IMR-90 (cell line): Measurements from ENCODE around the gene DARS1. TPM values are rescaled to one million over a fixed set of nuclear protein-coding genes. Genes with fewer than 3 reads are reported as not detected.

ENCODE experiments used
- ATAC-seq: fragments of 200-7000 bp; cut with Tn5 transposase; 2 replicates; pipeline ENCODE4 v1.9.1; 2020; ENCODE audit warnings: low read depth, mild to moderate bottlenecking, moderate library complexity
- BruUV-seq: library from RNA; stranded (reverse); fragments of 400-500 nt; replicated peaks from 2 replicates; lab custom pipeline; 2021; lab: Mats Ljungman, UMichigan
- CTCF ChIA-PET: fragments of 300-600 bp; formaldehyde crosslinking; extraction: SDS; loops from one replicate; lab custom pipeline; 2021; ENCODE audit warnings: antibody characterized with exemption; lab: Yijun Ruan, JAX
- POLR2A ChIA-PET: fragments of 300-600 bp; sonication (Branson Sonifier 250); formaldehyde crosslinking; loops from one replicate; lab custom pipeline; 2022; ENCODE audit warnings: antibody characterized with exemption; ENCODE audit not compliant: unreplicated experiment; lab: Charles Lee
- DNase-seq: peaks from one replicate; pipeline ENCODE4 v3.0.0; 2013
- H2AFZ ChIP-seq: replicated peaks from 2 replicates; pipeline ENCODE3; 2013; ENCODE audit warnings: low read length, mild to moderate bottlenecking; ENCODE audit not compliant: poor library complexity
- H2AK5ac ChIP-seq: 2 replicates; pipeline ENCODE4 v1.6.1; 2013; ENCODE audit warnings: low read depth, low read length, inconsistent platforms
- H2AK9ac ChIP-seq: replicated peaks from 2 replicates; pipeline ENCODE3; 2013; ENCODE audit warnings: mild to moderate bottlenecking, low read depth, low read length, moderate library complexity; ENCODE audit not compliant: poor library complexity
- H2BK120ac ChIP-seq: 2 replicates; pipeline ENCODE4 v1.6.1; 2013; ENCODE audit warnings: low read depth, low read length, inconsistent platforms
- H2BK15ac ChIP-seq: 3 replicates; pipeline ENCODE4 v1.6.1; 2013; ENCODE audit warnings: low read depth, low read length, inconsistent platforms
- H2BK20ac ChIP-seq: 2 replicates; pipeline ENCODE4 v1.6.1; 2013; ENCODE audit warnings: low read depth, mild to moderate bottlenecking, inconsistent platforms, low read length, moderate library complexity
- H2BK5ac ChIP-seq: 2 replicates; pipeline ENCODE4 v1.6.1; 2013; ENCODE audit warnings: mild to moderate bottlenecking, low read depth, low read length, inconsistent platforms; ENCODE audit not compliant: poor library complexity, severe bottlenecking
- H3K14ac ChIP-seq: replicated peaks from 2 replicates; pipeline ENCODE4 v1.6.1; 2013; ENCODE audit warnings: low read depth, low read length, inconsistent platforms
- H3K18ac ChIP-seq: 2 replicates; pipeline ENCODE4 v1.6.1; 2013; ENCODE audit warnings: low read depth, low read length, control low read depth
- H3K23ac ChIP-seq: 2 replicates; pipeline ENCODE4 v1.6.1; 2013; ENCODE audit warnings: low read depth, low read length, inconsistent platforms
- H3K27ac ChIP-seq: 2 replicates; pipeline ENCODE4 v1.5.1; 2013; ENCODE audit warnings: mild to moderate bottlenecking, control low read depth, low read length; ENCODE audit not compliant: insufficient read depth
- H3K27me3 ChIP-seq: 2 replicates; pipeline ENCODE4 v1.6.1; 2013; ENCODE audit warnings: low read length; ENCODE audit not compliant: control insufficient read depth, insufficient read depth
- H3K36me3 ChIP-seq: 2 replicates; pipeline ENCODE4 v1.6.1; 2013; ENCODE audit warnings: low read length, mixed read lengths; ENCODE audit not compliant: control insufficient read depth, insufficient read depth
- H3K4ac ChIP-seq: 2 replicates; pipeline ENCODE4 v1.6.1; 2013; ENCODE audit warnings: low read depth, low read length, inconsistent platforms
- H3K4me1 ChIP-seq: 2 replicates; pipeline ENCODE4 v1.6.1; 2013; ENCODE audit warnings: low read length, mixed read lengths; ENCODE audit not compliant: control insufficient read depth, insufficient read depth
- H3K4me2 ChIP-seq: 2 replicates; pipeline ENCODE4 v1.6.1; 2013; ENCODE audit warnings: low read depth, mild to moderate bottlenecking, control low read depth, low read length, moderate library complexity
- H3K4me3 ChIP-seq: 2 replicates; pipeline ENCODE4 v1.5.1; 2013; ENCODE audit warnings: low read depth, mild to moderate bottlenecking, control low read depth, low read length, moderate library complexity; ENCODE audit not compliant: insufficient read depth
- H3K56ac ChIP-seq: 2 replicates; pipeline ENCODE4 v1.6.1; 2013; ENCODE audit warnings: low read length, inconsistent platforms; ENCODE audit not compliant: insufficient read depth; ENCODE audit errors: extremely low read depth
- H3K79me1 ChIP-seq, 2 experiments: 2 replicates each; pipeline ENCODE4 v1.6.1; 2013; ENCODE audit warnings: low read length in 2 of 2, inconsistent platforms in 1 of 2, low read depth in 1 of 2
- H3K9ac ChIP-seq: 2 replicates; pipeline ENCODE4 v1.6.1; 2013; ENCODE audit warnings: low read depth, low read length, control low read depth
- H3K9me1 ChIP-seq: 2 replicates; pipeline ENCODE4 v1.6.1; 2013; ENCODE audit warnings: low read length, inconsistent platforms; ENCODE audit not compliant: insufficient read depth
- H3K9me3 ChIP-seq: 2 replicates; pipeline ENCODE4 v1.6.1; 2013; ENCODE audit warnings: low read length; ENCODE audit not compliant: control insufficient read depth, insufficient read depth
- H4K20me1 ChIP-seq: 2 replicates; pipeline ENCODE4 v1.6.1; 2013; ENCODE audit warnings: low read length, inconsistent platforms; ENCODE audit not compliant: insufficient read depth
- H4K5ac ChIP-seq: 2 replicates; pipeline ENCODE4 v1.6.1; 2013; ENCODE audit warnings: mild to moderate bottlenecking, low read depth, low read length, control low read depth
- H4K8ac ChIP-seq, 2 experiments: 2 replicates each; pipeline ENCODE4 v1.6.1; 2013; ENCODE audit warnings: low read depth in 2 of 2, low read length in 2 of 2, control low read depth in 1 of 2, inconsistent platforms in 1 of 2
- H4K91ac ChIP-seq: 2 replicates; pipeline ENCODE4 v1.6.1; 2013; ENCODE audit warnings: low read depth, low read length, inconsistent platforms; ENCODE audit not compliant: insufficient read depth
- CTCF ChIP-seq: conservative IDR thresholded peaks from 2 replicates; pipeline ENCODE4 v1.5.1; 2012; ENCODE audit warnings: mild to moderate bottlenecking, low read depth, low read length, improper control_type of control experiment
- ELK1 ChIP-seq: fragments of 150-350 bp; IDR thresholded peaks from 2 replicates; pipeline ENCODE4 v1.6.1; 2016; ENCODE audit warnings: low read depth, mild to moderate bottlenecking, low read length, moderate library complexity, borderline replicate concordance
- MXI1 ChIP-seq: IDR thresholded peaks from 2 replicates; pipeline ENCODE4 v1.6.1; 2012; ENCODE audit warnings: low read depth, mild to moderate bottlenecking, low read length, moderate library complexity, borderline replicate concordance
- WGBS, 2 experiments: methylation state at CpG; one replicate each; pipeline versions ENCODE4 v1.1.5 to v1.1.7; 2013; ENCODE audit warnings: missing lambda C conversion rate in 2 of 2; ENCODE audit not compliant: insufficient read length in 1 of 2; ENCODE audit errors: extremely low coverage in 2 of 2; 5-methylcytosine and 5-hydroxymethylcytosine counted together
- dilution Hi-C: fragments of 300-500 bp; cut with HindIII; formaldehyde crosslinking; loops from one replicate; pipeline ENCODE4 v1.14.3; 2018; ENCODE audit warnings: low sequenced_read_pairs; ENCODE audit not compliant: unreplicated experiment
- in situ Hi-C: fragments of 300-500 bp; cut with MboI; formaldehyde crosslinking; loops from 3 replicates; pipeline ENCODE4 v1.14.3; 2019; ENCODE audit warnings: low sequenced_read_pairs, inconsistent platforms, mixed read lengths
- intact Hi-C: fragments of 100-400 bp; cut with micrococcal nuclease; formaldehyde crosslinking; loops from 2 replicates; pipeline ENCODE4 v1.10.0; 2022
- polyA plus RNA-seq, 3 experiments: library from polyadenylated mRNA; depleted of rRNA; stranded (reverse); fragments of >200 nt; gene quantifications; 2 replicates each; pipeline ENCODE4 v1.2.3, GENCODE V29; 2012; ENCODE audit warnings: low replicate concordance in 1 of 3
- total RNA-seq: library from RNA; depleted of rRNA; stranded (reverse); fragments of >200 nt; gene quantifications from 2 replicates; pipeline ENCODE4 v1.2.3, GENCODE V29; 2012

DARS1 gene
- total and polyA plus RNA-seq, 2 of the 4 experiments (the other 2 are of a cell fraction), result 56.5 to 66.5 TPM

GRCh38 chr2:136025057-136025973 lies 39.9 kb upstream of the DARS1 start:
- Histone ChIP-seq H3K4me3 (no peak overlapping the region), H4K91ac (no peak overlapping the region), H2BK20ac (no peak overlapping the region), H3K9ac (no peak overlapping the region), H2BK5ac (no peak overlapping the region), H3K23ac (no peak overlapping the region), H3K79me1 (no peaks in the 10 kb centered on the region), H3K27ac (no peak overlapping the region), H2AK5ac (no peak overlapping the region), H4K5ac (no peak overlapping the region), H4K20me1 (no peaks in the 10 kb centered on the region), H3K4me1 (peaks cover 3% of the 10 kb centered on the region; the same call in 1 of the 2 replicates), H2AK9ac (no peak overlapping the region), H3K4me2 (peak overlapping the region; percentile 72; the same call in 1 of the 2 replicates), H3K9me3 (no peaks in the 10 kb centered on the region), H3K14ac (no peak overlapping the region), H2AFZ (peak overlapping the region; percentile 78), H3K9me1 (no peaks in the 10 kb centered on the region), H3K56ac (no peak overlapping the region), H2BK15ac (no peak overlapping the region), H3K36me3 (no peaks in the 10 kb centered on the region), H3K27me3 (0 out of 2 replicates have a peak, but pooled peaks cover 1% of the 10 kb centered on the region), H2BK120ac (no peak overlapping the region), H3K18ac (no peak overlapping the region), H4K8ac (no peak overlapping the region), H3K4ac (no peak overlapping the region)
- dilution Hi-C loops, result no loop called here
- intact Hi-C loops, result no loop called here
- BruUV-seq, result no TSS peak
- no peak for TF ChIP-seq CTCF
- no peak for TF ChIP-seq ELK1
- peak; percentile 41; the same call in 1 of the 2 replicates for TF ChIP-seq MXI1
- in situ Hi-C loops, result no loop called here
- WGBS, 2 experiments, result 52% methylated on average over 12 of the region's 43 CpGs; no CpG with 5 or more reads in 1 of the 2 experiments
- ATAC-seq, result peak; percentile 88
- POLR2A ChIA-PET, result interaction anchor here (0.6 kb wide), 1 partner anchor 26 kb away, joined by 4 read pairs; no protein-coding TSS in a partner anchor
- DNase-seq, result peak; percentile 28
- CTCF ChIA-PET, result no interaction called here
